Measurements from ENCODE around the gene HBM. TPM values are rescaled to one million over a fixed set of nuclear protein-coding genes. Genes with fewer than 3 reads are reported as not detected.
"Not testable (repeated sequence)": the region's sequence is repeated elsewhere in the genome, so short reads cannot be mapped to it uniquely, and the experiment has no call there.

Gene HBM
- total RNA-seq, 4 donors from 2014 or later, result 3.3 TPM; not detected in 3

GRCh38 chr16:194516-194915 is 28.7 kb downstream of the HBM start:
- Histone ChIP-seq H3K36me3 (peaks cover 10 to 99% (median 42%) of the 10 kb centered on the region in 3 donors), H3K4me1 (no peaks in the 10 kb centered on the region), H3K4me3 (no peak overlapping the region), H3K27ac (no peak overlapping the region), H3K27me3 (no peaks in the 10 kb centered on the region), H3K9me3 (no peaks in the 10 kb centered on the region)
- DNase-seq (ENCODE audit: low spot score in 2 of 2), result no peak
- TF ChIP-seq CTCF (IDR thresholded peaks at IDR 0.05) (no peak), EP300 (IDR thresholded peaks at IDR 0.05) (no peak), POLR2A (IDR thresholded peaks at IDR 0.05) (no peak)
- 91% methylated on average over 6 of the region's 6 CpGs for WGBS, 2 donors

GRCh38 chr16:200388-200787 is 34.6 kb downstream of the HBM start:
- TF ChIP-seq CTCF (IDR thresholded peaks at IDR 0.05) (no peak), POLR2A (IDR thresholded peaks at IDR 0.05) (no peak), EP300 (IDR thresholded peaks at IDR 0.05) (no peak)

GRCh38 chr16:203246-203645 is 37.5 kb downstream of the HBM start:
- DNase-seq (ENCODE audit: low spot score in 2 of 2), result no peak
- 98 to 99% methylated on average over 4 of the region's 4 CpGs for WGBS, 2 donors

More at GRCh38 chr16:200388-200787, 34.6 kb downstream of the HBM start:
- no peak for DNase-seq (ENCODE audit: low spot score in 2 of 2)
- Histone ChIP-seq H3K36me3 (peaks cover 7 to 97% (median 34%) of the 10 kb centered on the region in 3 donors), H3K4me1 (no peaks in the 10 kb centered on the region), H3K27me3 (no peaks in the 10 kb centered on the region), H3K27ac (no peak overlapping the region), H3K4me3 (no peak overlapping the region), H3K9me3 (no peaks in the 10 kb centered on the region)
- 89 to 93% methylated on average over 5 of the region's 5 CpGs for WGBS, 2 donors

DNA sequence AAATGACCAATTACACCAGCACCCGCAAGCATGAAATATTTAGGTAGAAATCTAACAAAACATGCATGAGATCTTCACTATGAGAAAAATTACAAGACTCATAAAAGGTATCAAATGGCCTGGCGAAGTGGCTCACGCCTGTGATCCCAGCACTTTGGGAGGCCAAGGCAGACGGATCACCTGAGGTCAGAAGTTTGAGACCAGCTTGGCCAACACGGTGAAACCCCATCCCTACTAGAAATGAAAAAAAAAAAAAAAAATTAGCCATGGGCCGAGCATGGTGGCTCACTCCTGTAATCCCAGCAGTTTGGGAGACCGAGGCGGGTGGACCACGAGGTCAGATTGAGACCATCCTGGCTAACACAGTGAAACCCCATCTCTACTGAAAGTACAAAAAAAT is 38.3 kb downstream of the HBM start:
- H3K36me3 ChIP-seq, result peaks cover 3 to 97% (median 38%) of the 10 kb centered on the region in 3 donors
- WGBS, 2 donors, result 93 to 98% methylated on average over 9 of the region's 9 CpGs

More at GRCh38 chr16:203246-203645, 37.5 kb downstream of the HBM start:
- H3K36me3 ChIP-seq, result peaks cover 10 to 97% (median 40%) of the 10 kb centered on the region in 3 donors
- TF ChIP-seq POLR2A (IDR thresholded peaks at IDR 0.05) (no peak), CTCF (IDR thresholded peaks at IDR 0.05) (no peak), EP300 (IDR thresholded peaks at IDR 0.05) (no peak)
- no peaks in the 10 kb centered on the region for H3K9me3 ChIP-seq
- no peaks in the 10 kb centered on the region for H3K4me1 ChIP-seq
- no peaks in the 10 kb centered on the region for H3K27me3 ChIP-seq
- H3K4me3 ChIP-seq, result no peak overlapping the region
- H3K27ac ChIP-seq, result no peak overlapping the region

DNA sequence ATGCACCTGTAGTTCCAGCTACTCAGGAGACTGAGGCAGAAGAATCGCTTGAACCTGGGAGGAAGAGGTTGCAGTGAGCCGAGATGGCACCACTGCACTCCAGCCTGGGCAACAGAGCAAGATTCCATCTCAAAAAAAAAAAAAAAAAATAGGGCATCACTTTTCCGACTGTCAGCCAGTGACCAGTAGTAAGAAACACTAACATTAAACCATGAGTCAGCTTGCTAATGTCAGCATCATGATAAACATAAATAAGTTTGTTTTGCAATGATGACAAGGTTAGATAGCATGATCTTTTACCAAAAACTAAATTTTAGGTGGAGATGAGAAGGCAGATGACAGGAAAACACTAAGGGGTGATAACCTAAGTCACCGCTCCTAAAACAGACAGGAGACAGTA is 43.6 kb downstream of the HBM start:
- not testable (repeated sequence) for H3K4me3 ChIP-seq; DNase-seq (ENCODE audit: low spot score in 2 of 2); H3K27me3 ChIP-seq; H3K27ac ChIP-seq; H3K4me1 ChIP-seq; H3K9me3 ChIP-seq
- 83 to 86% methylated on average over 4 of the region's 4 CpGs for WGBS, 2 donors
- H3K36me3 ChIP-seq, result peaks cover 3 to 98% (median 29%) of the 10 kb centered on the region in 3 donors

More for the DNA sequence above, 38.3 kb downstream of the HBM start:
- H3K9me3 ChIP-seq; H3K27me3 ChIP-seq; H3K27ac ChIP-seq; DNase-seq (ENCODE audit: low spot score in 2 of 2); H3K4me3 ChIP-seq; H3K4me1 ChIP-seq: not testable (repeated sequence)

- H3K9me3 ChIP-seq; H3K27ac ChIP-seq; H3K4me3 ChIP-seq; H3K4me1 ChIP-seq; DNase-seq (ENCODE audit: low spot score in 2 of 2); H3K27me3 ChIP-seq: not testable (repeated sequence)
- peaks cover 0 to 98% (median 16%) of the 10 kb centered on the region in 3 donors for H3K36me3 ChIP-seq
- WGBS, 2 donors, result 88 to 90% methylated on average over 14 of the region's 14 CpGs
These were observed 45.9 kb downstream of the HBM start for GRCh38 chr16:211631-212180.

DNA sequence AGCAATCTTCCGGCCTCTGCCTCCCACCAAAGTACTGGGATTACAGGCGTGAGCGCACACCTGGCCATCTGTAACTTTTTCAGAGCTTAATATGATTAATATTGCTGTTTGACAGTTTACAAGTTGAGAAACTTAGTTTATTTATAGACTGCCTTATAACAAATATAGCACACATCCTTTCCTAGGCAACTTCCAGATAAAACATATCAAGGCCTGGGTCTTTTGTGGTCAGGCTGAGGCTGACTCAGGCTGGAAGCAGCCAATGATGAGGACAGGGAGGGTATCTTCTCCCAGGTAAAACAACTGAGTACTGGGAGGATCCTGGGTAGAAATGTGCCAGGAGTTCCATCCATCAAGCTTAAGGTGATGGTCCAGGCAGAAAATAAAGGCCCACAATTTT is 47.2 kb downstream of the HBM start:
- H3K36me3 ChIP-seq, result peaks cover 0 to 98% (median 6%) of the 10 kb centered on the region in 3 donors
- 91 to 95% methylated on average over 3 of the region's 3 CpGs for WGBS, 2 donors
- no peak for TF ChIP-seq EP300 (IDR thresholded peaks at IDR 0.05)

More for the DNA sequence above, 47.2 kb downstream of the HBM start:
- no peak for DNase-seq (ENCODE audit: low spot score in 2 of 2)
- Histone ChIP-seq H3K27me3 (no peaks in the 10 kb centered on the region), H3K4me3 (no peak overlapping the region), H3K4me1 (no peaks in the 10 kb centered on the region), H3K27ac (no peak overlapping the region), H3K9me3 (no peaks in the 10 kb centered on the region)

Small RNA genes within 50 kb of the gene (small RNA-seq; reads per million reads assigned to genes)
- not detected for gene RF00019

Other genes with a start within 250 kb of the HBM start
- 1 to 10 TPM in 3 of 4 donors, under 1 TPM in 1; 0.66 to 8.6 (median 3.1) TPM for gene POLR3K, start 112.4 kb upstream of the HBM start, total RNA-seq
- gene SNRNP25, start 112.2 kb upstream of the HBM start, total RNA-seq, result 10 to 100 TPM in 3 of 4 donors, 1 to 10 TPM in 1; 9.3 to 21.6 (median 15.7) TPM
- gene RHBDF1, start 93.3 kb upstream of the HBM start, total RNA-seq, result 100 to 1,000 TPM in 3 of 4 donors, 10 to 100 TPM in 1; 92.7 to 157 (median 137) TPM
- 100 to 1,000 TPM in 2 of 4 donors, 10 to 100 TPM in 2; 74.3 to 190 (median 115) TPM for gene MPG, start 87.8 kb upstream of the HBM start, total RNA-seq
- gene NPRL3, start 27.3 kb upstream of the HBM start, total RNA-seq, result 10 to 100 TPM; 32.1 to 40.8 (median 36.7) TPM
- not detected for gene HBZ, start 13.3 kb upstream of the HBM start, total RNA-seq
- 100 to 1,000 TPM in 2 of 4 donors, 10 to 100 TPM in 2; 10.1 to 495 (median 102) TPM for gene HBA2, start 6.9 kb downstream of the HBM start, total RNA-seq
- gene HBA1, start 10.7 kb downstream of the HBM start, total RNA-seq, result 100 to 1,000 TPM in 1 of 4 donors, 10 to 100 TPM in 2, not detected in 1; 48.4 to 135 (median 81.6) TPM
- gene HBQ1, start 14.5 kb downstream of the HBM start, total RNA-seq, result not detected
- gene LUC7L, start 63.5 kb downstream of the HBM start, total RNA-seq, result 100 to 1,000 TPM; 109 to 180 (median 123) TPM
- gene FAM234A, start 68.8 kb downstream of the HBM start, total RNA-seq, result 100 to 1,000 TPM in 2 of 4 donors, 10 to 100 TPM in 2; 73.5 to 192 (median 99.0) TPM
- gene RGS11, start 110.0 kb downstream of the HBM start, total RNA-seq, result 10 to 100 TPM; 20.8 to 59.0 (median 29.7) TPM
- gene ARHGDIG, start 114.6 kb downstream of the HBM start, total RNA-seq, result not detected
- gene PDIA2, start 117.2 kb downstream of the HBM start, total RNA-seq, result 1 to 10 TPM; 3.3 to 8.8 (median 3.7) TPM
- 10 to 100 TPM; 23.4 to 37.1 (median 25.0) TPM for gene AXIN1, start 186.7 kb downstream of the HBM start, total RNA-seq
- 10 to 100 TPM; 45.1 to 79.5 (median 65.3) TPM for gene MRPL28, start 204.6 kb downstream of the HBM start, total RNA-seq
- 10 to 100 TPM; 22.7 to 69.3 (median 36.7) TPM for gene PGAP6, start 216.0 kb downstream of the HBM start, total RNA-seq
- 10 to 100 TPM; 26.7 to 99.6 (median 47.8) TPM for gene NME4, start 231.2 kb downstream of the HBM start, total RNA-seq
- gene DECR2, start 235.9 kb downstream of the HBM start, total RNA-seq, result 10 to 100 TPM; 20.3 to 68.4 (median 33.6) TPM

All from tibial nerve (tissue), 4 donors.